HUES64 (cell line): Measurements from ENCODE around the gene TNFAIP1.

Experiments
- H3K27ac ChIP-seq: 2 replicates; pipeline ENCODE4 v1.7.0; 2013; ENCODE audit warnings: low read depth, low read length, inconsistent platforms
- H3K27me3 ChIP-seq: 2 replicates; pipeline ENCODE4 v1.6.1; 2013; ENCODE audit warnings: mild to moderate bottlenecking, low read length; ENCODE audit not compliant: insufficient read depth
- H3K36me3 ChIP-seq: 2 replicates; pipeline ENCODE4 v1.6.1; 2013; ENCODE audit warnings: mild to moderate bottlenecking, low read length; ENCODE audit not compliant: insufficient read depth
- H3K4me1 ChIP-seq: 2 replicates; pipeline ENCODE4 v1.6.1; 2013; ENCODE audit warnings: mild to moderate bottlenecking, low read length, moderate library complexity; ENCODE audit not compliant: insufficient read depth
- H3K4me3 ChIP-seq: 2 replicates; pipeline ENCODE4 v1.5.1; 2013; ENCODE audit warnings: mild to moderate bottlenecking, low read length, moderate library complexity
- H3K9ac ChIP-seq: 2 replicates; pipeline ENCODE4 v1.6.1; 2013; ENCODE audit warnings: mild to moderate bottlenecking, low read depth, low read length
- H3K9me3 ChIP-seq: 2 replicates; pipeline ENCODE4 v1.6.1; 2013; ENCODE audit warnings: low read depth, low read length; ENCODE audit not compliant: insufficient read depth
- WGBS: fragments of 150-250, 120-280 bp; methylation state at CpG from one replicate; pipeline ENCODE4 v1.1.7; 2013; ENCODE audit warnings: missing lambda C conversion rate; 5-methylcytosine and 5-hydroxymethylcytosine counted together

Gene TNFAIP1

GRCh38 chr17:28346746-28347246, 11.2 kb downstream of the TNFAIP1 start:
- Histone ChIP-seq H3K4me1 (peaks cover 2% of the 10 kb centered on the region; the same call in 1 of the 2 replicates), H3K9ac (no peak overlapping the region), H3K9me3 (no peaks in the 10 kb centered on the region), H3K27ac (peak overlapping the region; percentile 62; the same call in 1 of the 2 replicates), H3K27me3 (no peaks in the 10 kb centered on the region), H3K4me3 (no peak overlapping the region), H3K36me3 (peaks cover 96% of the 10 kb centered on the region)
- WGBS, result 77% methylated on average over 5 of the region's 7 CpGs

- Histone ChIP-seq H3K27ac (peak overlapping the region; percentile 62; the same call in 1 of the 2 replicates), H3K27me3 (no peaks in the 10 kb centered on the region), H3K9me3 (no peaks in the 10 kb centered on the region), H3K4me1 (peaks cover 2% of the 10 kb centered on the region; the same call in 1 of the 2 replicates), H3K4me3 (no peak overlapping the region), H3K9ac (no peak overlapping the region), H3K36me3 (peaks cover 96% of the 10 kb centered on the region)
- 88% methylated on average over 8 of the region's 8 CpGs for WGBS
Measured at GRCh38 chr17:28347261-28347891, 11.8 kb downstream of the TNFAIP1 start.

- WGBS, result 73% methylated on average over 3 of the region's 3 CpGs
- H3K4me3 ChIP-seq, result no peak overlapping the region
- no peak overlapping the region for H3K9ac ChIP-seq
- H3K27me3 ChIP-seq, result no peaks in the 10 kb centered on the region
- H3K27ac ChIP-seq, result no peak overlapping the region
- H3K36me3 ChIP-seq, result peaks cover 95% of the 10 kb centered on the region
- H3K9me3 ChIP-seq, result no peaks in the 10 kb centered on the region
- H3K4me1 ChIP-seq, result peaks cover 2% of the 10 kb centered on the region; the same call in 1 of the 2 replicates
Measured at GRCh38 chr17:28348979-28349378, 13.4 kb downstream of the TNFAIP1 start.

- no peak overlapping the region for H3K4me3 ChIP-seq
- WGBS, result 97% methylated on average over 7 of the region's 7 CpGs
- peaks cover 95% of the 10 kb centered on the region for H3K36me3 ChIP-seq
- H3K27ac ChIP-seq, result no peak overlapping the region
- H3K9me3 ChIP-seq, result no peaks in the 10 kb centered on the region
- peaks cover 2% of the 10 kb centered on the region; the same call in 1 of the 2 replicates for H3K4me1 ChIP-seq
- H3K9ac ChIP-seq, result no peak overlapping the region
- no peaks in the 10 kb centered on the region for H3K27me3 ChIP-seq
Measured at GRCh38 chr17:28350271-28350670, 14.7 kb downstream of the TNFAIP1 start.

GRCh38 chr17:28357061-28357900, 21.7 kb downstream of the TNFAIP1 start, which contains the start of gene POLDIP2:
Gene POLDIP2, minus strand, starts transcription at chr17:28357527. Its CDS starts 79 bp downstream, at chr17:28357448.
- Histone ChIP-seq H3K4me1 (peaks cover 5% of the 10 kb centered on the region; the same call in 1 of the 2 replicates), H3K9ac (peak within 1 kb of the TSS; percentile 94), H3K9me3 (no peaks in the 10 kb centered on the region), H3K27ac (peak within 1 kb of the TSS; percentile 86), H3K4me3 (peak within 1 kb of the TSS; percentile 94), H3K27me3 (no peaks in the 10 kb centered on the region), H3K36me3 (peaks cover 61% of the 10 kb centered on the region)
- WGBS, result under 1% methylated on average over 80 of the region's 80 CpGs

- Histone ChIP-seq H3K9ac (peak overlapping the region; percentile 94), H3K27ac (peak overlapping the region; percentile 86), H3K9me3 (no peaks in the 10 kb centered on the region), H3K4me1 (peaks cover 5% of the 10 kb centered on the region; the same call in 1 of the 2 replicates), H3K27me3 (no peaks in the 10 kb centered on the region), H3K36me3 (peaks cover 61% of the 10 kb centered on the region), H3K4me3 (peak overlapping the region; percentile 94)
- WGBS, result 9% methylated on average over 4 of the region's 4 CpGs
Measured at GRCh38 chr17:28357901-28358197, 22.3 kb downstream of the TNFAIP1 start.

- H3K27ac ChIP-seq, result no peak overlapping the region
- H3K36me3 ChIP-seq, result peaks cover 47% of the 10 kb centered on the region
- H3K27me3 ChIP-seq, result no peaks in the 10 kb centered on the region
- H3K9ac ChIP-seq, result no peak overlapping the region
- 92% methylated on average over 5 of the region's 5 CpGs for WGBS
- no peak overlapping the region for H3K4me3 ChIP-seq
- no peaks in the 10 kb centered on the region; the same call in 1 of the 2 replicates for H3K4me1 ChIP-seq
- H3K9me3 ChIP-seq, result no peaks in the 10 kb centered on the region
Measured at GRCh38 chr17:28363186-28363585, 27.6 kb downstream of the TNFAIP1 start.

- peaks cover 45% of the 10 kb centered on the region for H3K36me3 ChIP-seq
- no peak overlapping the region for H3K4me3 ChIP-seq
- WGBS, result 94% methylated on average over 8 of the region's 8 CpGs
- H3K27ac ChIP-seq, result no peak overlapping the region
- H3K27me3 ChIP-seq, result no peaks in the 10 kb centered on the region
- no peaks in the 10 kb centered on the region for H3K4me1 ChIP-seq
- H3K9ac ChIP-seq, result no peak overlapping the region
- no peaks in the 10 kb centered on the region for H3K9me3 ChIP-seq
Measured at GRCh38 chr17:28363776-28364650, 28.5 kb downstream of the TNFAIP1 start.

- no peak within 1 kb of the TSS for H3K9ac ChIP-seq
- no peaks in the 10 kb centered on the region for H3K27me3 ChIP-seq
- H3K36me3 ChIP-seq, result peaks cover 39% of the 10 kb centered on the region
- 90% methylated on average over 13 of the region's 13 CpGs for WGBS
- no peak within 1 kb of the TSS for H3K27ac ChIP-seq
- no peaks in the 10 kb centered on the region for H3K9me3 ChIP-seq
- H3K4me3 ChIP-seq, result no peak within 1 kb of the TSS
- peaks cover 2% of the 10 kb centered on the region; the same call in 1 of the 2 replicates for H3K4me1 ChIP-seq
Measured at GRCh38 chr17:28364665-28365363, 29.3 kb downstream of the TNFAIP1 start, which contains the start of gene SEBOX. Gene SEBOX, minus strand, starts transcription at chr17:28365199. Its CDS starts 48 bp downstream, at chr17:28365151.

GRCh38 chr17:28365487-28365886, 29.9 kb downstream of the TNFAIP1 start:
- Histone ChIP-seq H3K4me3 (no peak overlapping the region), H3K4me1 (peaks cover 8% of the 10 kb centered on the region), H3K27ac (no peak overlapping the region), H3K9ac (no peak overlapping the region), H3K27me3 (no peaks in the 10 kb centered on the region), H3K36me3 (peaks cover 32% of the 10 kb centered on the region), H3K9me3 (no peaks in the 10 kb centered on the region)
- 96% methylated on average over 3 of the region's 3 CpGs for WGBS
